HepG2 (cell line): ENCODE data around the gene MIDN. TPM values are rescaled to one million over a fixed set of nuclear protein-coding genes. Genes with fewer than 3 reads are reported as not detected.

Experiments used
- ELK4 ChIP-seq: sonication (generic); formaldehyde crosslinking; IDR thresholded peaks from 2 replicates; pipeline ENCODE4 v1.9.0; 2021; ENCODE audit warnings: missing genetic modification reagents, borderline replicate concordance
- FIP1L1 ChIP-seq: fragments of 200-400 bp; formaldehyde crosslinking; IDR thresholded peaks from 2 replicates; pipeline ENCODE4 v1.6.1; 2018; ENCODE audit warnings: low read depth, mild to moderate bottlenecking, low read length, moderate library complexity, borderline replicate concordance; ENCODE audit not compliant: insufficient read depth
- HMGXB3 ChIP-seq: sonication (generic); formaldehyde crosslinking; IDR thresholded peaks from 2 replicates; pipeline ENCODE4 v1.4.0; 2020; ENCODE audit warnings: missing genetic modification reagents, borderline replicate concordance
- NFATC3 ChIP-seq: sonication (generic); formaldehyde crosslinking; IDR thresholded peaks from 2 replicates; pipeline ENCODE4 v1.5.1; 2020; ENCODE audit warnings: mild to moderate bottlenecking, missing genetic modification reagents
- NFYB ChIP-seq: sonication (generic); formaldehyde crosslinking; IDR thresholded peaks from 2 replicates; pipeline ENCODE4 v1.4.0; 2020; ENCODE audit warnings: missing genetic modification reagents
- PAXIP1 ChIP-seq: sonication (generic); formaldehyde crosslinking; conservative IDR thresholded peaks from 2 replicates; pipeline ENCODE4 v1.4.0; 2020; ENCODE audit warnings: mild to moderate bottlenecking, missing genetic modification reagents, moderate library complexity
- PRMT3 ChIP-seq: sonication (generic); formaldehyde crosslinking; IDR thresholded peaks from 2 replicates; pipeline ENCODE4 v1.8.1; 2022; ENCODE audit warnings: low read depth, mild to moderate bottlenecking, moderate library complexity, missing genetic modification reagents, borderline replicate concordance
- SIN3B ChIP-seq: fragments of 150-350 bp; IDR thresholded peaks from 2 replicates; pipeline ENCODE4 v1.6.1; 2014; ENCODE audit warnings: low read length
- TERF1 ChIP-seq: sonication (generic); formaldehyde crosslinking; IDR thresholded peaks from 2 replicates; pipeline ENCODE4 v1.8.0; 2022; ENCODE audit warnings: mild to moderate bottlenecking, missing genetic modification reagents, moderate library complexity
- TRIM24 ChIP-seq: sonication (generic); formaldehyde crosslinking; IDR thresholded peaks from 2 replicates; pipeline ENCODE4 v1.8.0; 2022; ENCODE audit warnings: mild to moderate bottlenecking, missing genetic modification reagents
- ZNF296 ChIP-seq: sonication (generic); formaldehyde crosslinking; conservative IDR thresholded peaks from 2 replicates; pipeline ENCODE4 v1.5.0; 2020; ENCODE audit warnings: mild to moderate bottlenecking, missing genetic modification reagents
- ZNF562 ChIP-seq: sonication (generic); formaldehyde crosslinking; IDR thresholded peaks from 2 replicates; pipeline ENCODE4 v1.8.0; 2022; ENCODE audit warnings: missing genetic modification reagents, borderline replicate concordance
- ZNF574 ChIP-seq: sonication (generic); formaldehyde crosslinking; IDR thresholded peaks from 2 replicates; pipeline ENCODE4 v1.4.0; 2020; ENCODE audit warnings: missing genetic modification reagents
- ZNF792 ChIP-seq: IDR thresholded peaks from 2 replicates; pipeline ENCODE4 v1.6.1; 2016
- ZNF841 ChIP-seq: sonication (generic); formaldehyde crosslinking; IDR thresholded peaks from 2 replicates; pipeline ENCODE4 v1.8.1; 2023; ENCODE audit warnings: missing genetic modification reagents, borderline replicate concordance
- polyA plus RNA-seq, 8 experiments: library from polyadenylated mRNA; depleted of rRNA in 3 of 8; stranded (reverse) in 7 of 8; unstranded in 1 of 8; fragments of >200 nt; fragmentation: Illumina TruSeq in 4 of 8; extraction: Trizol in 4 of 8; gene quantifications; 2 replicates each; pipeline versions ENCODE4 v1.2.1 to v1.2.3, GENCODE V29; 2011 to 2016; ENCODE audit warnings: low read depth in 4 of 8, missing spikeins in 1 of 8, mixed read lengths in 1 of 8; ENCODE audit not compliant: insufficient read depth in 1 of 8
- total RNA-seq, 5 experiments: library from RNA; depleted of rRNA; stranded (reverse); fragments of >200 nt; fragmentation: Illumina TruSeq; extraction: Trizol; gene quantifications; 2 replicates each; pipeline ENCODE4 v1.2.3, GENCODE V29; 2016; ENCODE audit warnings: low read depth in 1 of 5

MIDN gene
- total and polyA plus RNA-seq, 2 of the 13 experiments (the other 11 are each of a cell fraction or from before 2014, with no cell fraction given): 8.4 to 18.0 TPM

- TF ChIP-seq TERF1 (CRISPR knock-in tag) (0 out of 2 replicates have a peak, but pooled peaks have one; percentile 61), SIN3B (peak; percentile 19; the same call in 1 of the 2 replicates), ZNF296 (peak; percentile 78), HMGXB3 (CRISPR knock-in tag) (no peak), ZNF841 (CRISPR knock-in tag) (no peak), ZNF562 (CRISPR knock-in tag) (no peak), PRMT3 (CRISPR knock-in tag) (no peak), TRIM24 (CRISPR knock-in tag) (no peak), PAXIP1 (CRISPR knock-in tag) (no peak), ZNF792 (CRISPR knock-in tag) (no peak), NFYB (CRISPR knock-in tag) (no peak), ZNF574 (peak; percentile 61; the same call in 1 of the 2 replicates), ELK4 (CRISPR knock-in tag) (no peak), NFATC3 (CRISPR knock-in tag) (0 out of 2 replicates have a peak, but pooled peaks have one; percentile 64), FIP1L1 (no peak)
These were observed 21.3 kb downstream of the MIDN start (continued) for GRCh38 chr19:1269478-1270212.
